Progenitor cell of endocrine pancreas (in vitro differentiated cells): ENCODE data around the gene CDH18. TPM values are rescaled to one million over a fixed set of nuclear protein-coding genes. Genes with fewer than 3 reads are reported as not detected.
A peak's percentile ranks its signal among the peaks of the same experiment; 100 is the strongest.

Experiments used
- DNase-seq: peaks from one replicate; pipeline ENCODE4 v3.0.0; 2021; ENCODE audit warnings: low spot score; ENCODE audit not compliant: unreplicated experiment
- H3K27ac Mint-ChIP-seq: 2 replicates; pipeline ENCODE4 v1.8.0; 2021; ENCODE audit warnings: mild to moderate bottlenecking, moderate library complexity, mixed read lengths
- H3K27me3 Mint-ChIP-seq: 2 replicates; pipeline ENCODE4 v1.8.0; 2021; ENCODE audit warnings: mixed read lengths
- H3K36me3 Mint-ChIP-seq: 2 replicates; pipeline ENCODE4 v1.8.0; 2022; ENCODE audit warnings: mixed read lengths; ENCODE audit not compliant: insufficient read depth
- H3K4me1 Mint-ChIP-seq: 2 replicates; pipeline ENCODE4 v1.8.0; 2021; ENCODE audit warnings: low read depth, mixed read lengths
- H3K4me3 Mint-ChIP-seq: 2 replicates; pipeline ENCODE4 v1.8.0; 2021; ENCODE audit warnings: low read depth, mild to moderate bottlenecking, moderate library complexity, mixed read lengths
- H3K9me3 Mint-ChIP-seq: 2 replicates; pipeline ENCODE4 v1.8.0; 2021; ENCODE audit warnings: low read depth, mixed read lengths
- CTCF ChIP-seq: fragments of 200-600 bp; sonication (generic); IDR thresholded peaks from one replicate; pipeline ENCODE4 v1.5.0; 2021; ENCODE audit warnings: antibody characterized with exemption, mild to moderate bottlenecking; ENCODE audit not compliant: unreplicated experiment
- total RNA-seq: library from RNA; stranded (reverse); gene quantifications from 2 replicates; pipeline ENCODE4 v1.2.1, GENCODE V29; 2021

Gene CDH18
- total RNA-seq, 1 donor from 2014 or later = 1.9 TPM

GRCh38 chr5:19565466-19565865 lies 422.5 kb downstream of the CDH18 start:
- no peak for TF ChIP-seq CTCF
- H3K4me1 Mint-ChIP-seq = no peaks in the 10 kb centered on the region
- H3K36me3 Mint-ChIP-seq = peaks cover 1% of the 10 kb centered on the region
- H3K27me3 Mint-ChIP-seq = no peaks in the 10 kb centered on the region
- H3K27ac Mint-ChIP-seq = no peak overlapping the region
- no peak for DNase-seq
- H3K4me3 Mint-ChIP-seq = no peak overlapping the region
- peaks cover 4% of the 10 kb centered on the region for H3K9me3 Mint-ChIP-seq

GRCh38 chr5:19564036-19564435 lies 424.0 kb downstream of the CDH18 start:
- Mint-ChIP-seq H3K27ac (no peak overlapping the region), H3K4me1 (no peaks in the 10 kb centered on the region), H3K9me3 (peaks cover 7% of the 10 kb centered on the region), H3K27me3 (no peaks in the 10 kb centered on the region), H3K36me3 (peaks cover 3% of the 10 kb centered on the region), H3K4me3 (no peak overlapping the region)
- DNase-seq = no peak
- TF ChIP-seq CTCF = no peak

DNA sequence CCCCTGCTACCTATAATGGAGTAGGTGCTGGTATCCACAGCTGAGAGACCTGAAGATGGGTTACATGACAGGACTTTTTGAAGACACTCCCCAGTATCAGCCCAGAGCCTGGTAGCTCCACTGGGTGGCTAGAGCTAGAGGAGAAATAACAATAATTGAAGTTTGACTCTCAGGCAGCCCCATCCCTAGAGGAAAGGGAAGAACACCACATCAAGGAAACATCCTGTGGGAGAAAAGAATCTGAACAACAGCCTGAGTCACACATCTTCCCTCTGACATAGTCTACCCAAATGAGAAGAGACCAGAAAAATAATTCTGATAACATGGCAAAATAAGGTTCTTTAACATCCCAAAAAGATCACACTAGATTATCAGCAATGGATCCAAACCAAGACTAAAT lies 432.1 kb downstream of the CDH18 start:
- no peak overlapping the region for H3K4me3 Mint-ChIP-seq
- H3K36me3 Mint-ChIP-seq = peaks cover 3% of the 10 kb centered on the region
- H3K9me3 Mint-ChIP-seq = peaks cover 26% of the 10 kb centered on the region
- no peak for TF ChIP-seq CTCF
- H3K4me1 Mint-ChIP-seq = peaks cover 13% of the 10 kb centered on the region
- H3K27ac Mint-ChIP-seq = no peak overlapping the region
- no peak for DNase-seq
- H3K27me3 Mint-ChIP-seq = no peaks in the 10 kb centered on the region

GRCh38 chr5:19555436-19555835 lies 432.6 kb downstream of the CDH18 start:
- H3K36me3 Mint-ChIP-seq = peaks cover 1% of the 10 kb centered on the region
- H3K27me3 Mint-ChIP-seq = no peaks in the 10 kb centered on the region
- no peak overlapping the region for H3K4me3 Mint-ChIP-seq
- no peak overlapping the region for H3K27ac Mint-ChIP-seq
- H3K9me3 Mint-ChIP-seq = peaks cover 23% of the 10 kb centered on the region
- no peak for DNase-seq
- peaks cover 13% of the 10 kb centered on the region for H3K4me1 Mint-ChIP-seq
- no peak for TF ChIP-seq CTCF

GRCh38 chr5:19554524-19554923 lies 433.5 kb downstream of the CDH18 start:
- DNase-seq = no peak
- H3K4me3 Mint-ChIP-seq = no peak overlapping the region
- no peak overlapping the region for H3K27ac Mint-ChIP-seq
- TF ChIP-seq CTCF = peak; percentile 29
- H3K9me3 Mint-ChIP-seq = peaks cover 21% of the 10 kb centered on the region
- H3K36me3 Mint-ChIP-seq = no peaks in the 10 kb centered on the region
- no peaks in the 10 kb centered on the region for H3K27me3 Mint-ChIP-seq
- H3K4me1 Mint-ChIP-seq = peaks cover 13% of the 10 kb centered on the region
